Measurements from ENCODE around the gene ZNF622. TPM values are rescaled to one million over a fixed set of nuclear protein-coding genes. Genes with fewer than 3 reads are reported as not detected.

ZNF622 gene
- total RNA-seq, 1 experiment from 2014 or later = 23.1 TPM

Other genes starting within 250 kb of the ZNF622 start
- gene RETREG1, start 151.2 kb upstream of the ZNF622 start, total RNA-seq (2014; rRNA removed; shearing (Covaris generic); ENCODE audit: low replicate concordance) = not detected in 2 replicates

Data from Karpas-422 (cell line).